ENCODE data around the gene C19orf25.
"Not testable (repeated sequence)": the region's sequence is repeated elsewhere in the genome, so short reads cannot be mapped to it uniquely, and the experiment has no call there.

The C19orf25 gene

DNA sequence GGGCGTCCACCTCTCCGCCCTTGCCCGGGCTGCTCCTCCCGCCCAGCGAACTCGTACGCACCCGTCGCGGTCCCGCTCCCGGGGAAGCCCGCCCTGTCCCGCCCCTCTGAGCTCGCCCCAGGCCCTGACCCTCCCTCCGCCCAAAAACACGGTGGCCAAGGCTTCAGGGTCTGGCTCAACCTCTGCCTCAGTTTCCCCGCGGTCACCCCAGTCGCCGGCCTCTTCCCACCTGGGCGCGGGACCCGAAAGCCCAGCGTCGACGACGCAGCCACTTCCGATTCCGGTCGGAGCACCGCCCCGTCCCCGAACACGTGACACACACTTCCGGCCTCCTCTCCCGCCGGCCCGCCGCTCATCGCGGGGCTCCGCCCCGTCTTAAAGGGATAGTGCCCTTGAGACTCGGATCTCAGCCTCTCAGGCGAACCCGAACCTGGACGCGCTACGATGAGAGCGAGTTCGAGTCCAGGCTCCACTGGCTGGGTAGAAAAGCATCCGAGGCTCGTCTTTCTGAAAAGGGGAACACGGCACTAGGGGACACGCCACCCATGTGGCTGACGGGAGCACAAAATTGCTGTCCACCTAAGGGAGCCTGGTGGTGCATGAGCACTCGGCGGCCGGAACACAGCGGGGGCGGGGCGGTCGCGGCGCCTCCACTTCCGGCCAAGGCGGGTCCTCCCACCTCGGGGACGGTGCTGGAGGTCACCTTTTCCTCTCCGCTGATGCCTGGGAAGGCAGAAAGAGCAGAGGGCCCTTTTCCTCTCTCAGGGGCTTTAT is at the start of gene C19orf25:
TSS of gene C19orf25 (minus strand) at position 282 of the 774 bp plus-strand sequence. CDS start 312 bp downstream, outside the sequence.
- peak; percentile 94 for DNase-seq (ENCODE audit: low read depth)

DNA sequence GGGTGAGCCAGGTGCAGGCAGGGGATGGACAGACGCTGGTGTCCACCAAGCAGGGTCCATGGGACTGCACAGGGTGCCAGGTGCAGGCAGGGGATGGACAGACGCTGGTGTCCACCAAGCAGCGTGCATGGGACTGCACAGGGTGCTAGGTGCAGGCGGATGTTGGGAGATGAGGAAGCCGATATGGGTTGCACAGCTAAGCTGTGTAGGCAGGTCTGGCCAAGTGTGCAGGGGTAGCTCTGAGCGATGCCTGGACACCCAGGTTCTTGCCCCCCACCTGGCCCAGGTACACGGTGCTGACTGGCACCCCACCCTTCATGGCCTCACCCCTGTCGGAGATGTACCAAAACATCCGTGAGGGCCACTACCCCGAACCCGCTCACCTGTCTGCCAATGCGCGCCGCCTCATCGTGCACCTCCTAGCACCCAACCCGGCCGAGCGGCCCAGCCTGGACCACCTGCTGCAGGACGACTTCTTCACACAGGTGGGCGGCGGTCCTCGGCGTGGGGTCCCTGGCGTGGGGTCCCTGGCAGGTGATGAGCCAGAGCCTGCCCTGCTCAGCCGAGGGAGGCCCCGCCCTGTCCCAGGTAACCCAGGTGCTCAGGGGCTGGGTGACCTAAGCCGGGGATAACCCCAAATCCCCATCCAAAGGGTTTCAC is 48.8 kb upstream of the C19orf25 start:
- DNase-seq (ENCODE audit: low read depth): no peak

DNA sequence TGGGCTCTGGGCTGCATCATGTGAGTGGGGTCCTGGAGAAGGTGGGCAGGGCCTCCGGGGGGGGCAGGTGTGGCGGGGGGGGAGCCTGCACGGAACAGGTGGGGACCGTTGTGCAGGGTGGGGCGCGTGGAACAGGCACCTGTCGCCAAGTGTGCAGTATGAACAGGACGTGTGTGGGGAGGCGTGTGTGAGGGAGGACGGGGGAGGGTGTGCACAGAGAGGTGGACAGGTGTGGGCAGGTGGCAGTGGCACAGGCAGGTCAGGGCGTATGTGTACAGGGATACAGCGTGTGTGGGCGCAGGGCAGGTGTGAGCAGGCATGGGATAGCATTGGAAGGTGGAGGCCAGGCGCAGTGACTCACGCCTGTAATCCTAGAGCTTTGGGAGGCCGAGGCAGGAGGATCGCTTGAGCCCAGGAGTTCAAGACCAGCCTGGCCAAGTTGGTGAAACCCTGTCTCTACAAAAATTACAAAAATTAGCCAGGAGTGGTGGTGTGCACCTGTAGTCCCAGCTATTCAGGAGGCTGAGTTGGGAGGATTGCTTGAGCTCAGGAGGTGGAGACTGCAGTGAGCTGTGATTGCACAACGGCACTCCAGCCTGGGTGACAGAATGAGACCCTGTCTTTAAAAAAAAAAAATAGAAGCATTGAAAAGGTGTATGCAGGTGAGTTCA is 48.1 kb upstream of the C19orf25 start:
- no peak for DNase-seq (ENCODE audit: low read depth)

DNA sequence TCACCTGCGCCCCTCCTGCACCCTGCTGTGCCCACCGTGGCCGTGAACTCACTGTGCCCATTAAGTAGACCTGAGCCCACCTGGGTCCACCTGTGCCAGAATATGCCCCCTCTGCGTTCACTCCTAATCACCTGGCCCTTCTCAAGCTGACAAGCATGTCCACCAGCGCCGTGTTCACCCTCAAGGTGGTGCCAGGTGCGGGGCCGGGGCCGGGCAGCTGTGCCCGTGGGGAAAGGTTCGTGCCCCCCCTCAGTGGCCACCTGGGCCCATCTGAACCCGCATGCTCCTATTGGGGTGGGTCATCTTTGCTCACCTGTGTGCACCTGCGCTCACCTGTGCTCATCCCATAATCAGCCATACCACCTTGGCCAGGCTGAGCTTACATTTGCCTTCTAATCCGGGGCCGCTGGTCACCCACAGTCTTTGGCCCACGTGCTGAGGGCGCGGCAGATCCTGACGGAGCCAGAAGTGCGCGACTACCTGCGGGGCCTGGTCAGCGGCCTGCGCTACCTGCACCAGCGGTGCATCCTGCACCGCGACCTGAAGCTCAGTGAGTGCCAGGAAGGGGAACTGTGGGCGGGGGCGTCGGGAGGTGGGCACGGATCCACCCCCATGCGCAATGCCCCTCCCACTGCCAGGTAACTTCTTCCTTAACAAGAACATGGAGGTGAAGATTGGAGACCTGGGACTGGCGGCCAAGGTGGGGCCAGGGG is 47.2 kb upstream of the C19orf25 start:
- no peak for DNase-seq (ENCODE audit: low read depth)

DNA sequence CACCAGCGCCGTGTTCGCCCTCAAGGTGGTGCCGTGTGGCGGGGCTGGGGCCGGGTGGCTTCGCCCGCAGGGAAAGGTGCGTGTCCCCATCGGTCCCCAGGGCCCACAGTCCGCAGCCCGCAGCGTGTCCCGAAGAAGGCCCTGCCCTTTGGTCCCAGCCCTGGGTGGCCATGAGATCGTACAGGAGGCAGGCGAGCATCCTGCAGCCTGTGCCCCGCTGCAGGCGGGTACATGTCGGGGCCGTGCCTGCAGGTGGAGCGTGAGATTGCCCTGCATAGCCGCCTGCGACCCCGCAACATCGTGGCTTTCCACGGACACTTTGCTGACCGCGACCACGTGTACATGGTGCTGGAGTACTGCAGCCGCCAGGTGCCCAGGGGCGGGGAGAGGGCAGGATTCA is 46.3 kb upstream of the C19orf25 start:
- DNase-seq (ENCODE audit: low read depth): no peak

DNA sequence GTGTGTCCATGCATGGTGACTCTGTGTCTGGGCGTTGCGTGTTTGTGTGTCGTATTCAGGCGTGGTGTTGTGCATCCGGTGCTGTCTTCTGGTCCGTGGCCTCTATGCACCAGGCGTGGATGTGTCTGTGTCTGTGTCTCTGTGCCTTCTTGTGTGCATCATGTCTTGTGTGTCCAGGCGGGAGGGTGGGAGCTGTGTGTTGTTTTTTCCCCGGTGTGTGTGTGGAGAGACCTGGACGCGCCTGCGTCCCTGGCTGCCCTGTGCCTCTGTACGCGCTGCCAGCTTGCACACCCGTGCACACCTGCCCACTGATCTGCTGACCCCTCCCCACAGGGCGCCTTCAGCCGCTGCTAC is 45.9 kb upstream of the C19orf25 start:
- no peak for DNase-seq (ENCODE audit: low read depth)

DNA sequence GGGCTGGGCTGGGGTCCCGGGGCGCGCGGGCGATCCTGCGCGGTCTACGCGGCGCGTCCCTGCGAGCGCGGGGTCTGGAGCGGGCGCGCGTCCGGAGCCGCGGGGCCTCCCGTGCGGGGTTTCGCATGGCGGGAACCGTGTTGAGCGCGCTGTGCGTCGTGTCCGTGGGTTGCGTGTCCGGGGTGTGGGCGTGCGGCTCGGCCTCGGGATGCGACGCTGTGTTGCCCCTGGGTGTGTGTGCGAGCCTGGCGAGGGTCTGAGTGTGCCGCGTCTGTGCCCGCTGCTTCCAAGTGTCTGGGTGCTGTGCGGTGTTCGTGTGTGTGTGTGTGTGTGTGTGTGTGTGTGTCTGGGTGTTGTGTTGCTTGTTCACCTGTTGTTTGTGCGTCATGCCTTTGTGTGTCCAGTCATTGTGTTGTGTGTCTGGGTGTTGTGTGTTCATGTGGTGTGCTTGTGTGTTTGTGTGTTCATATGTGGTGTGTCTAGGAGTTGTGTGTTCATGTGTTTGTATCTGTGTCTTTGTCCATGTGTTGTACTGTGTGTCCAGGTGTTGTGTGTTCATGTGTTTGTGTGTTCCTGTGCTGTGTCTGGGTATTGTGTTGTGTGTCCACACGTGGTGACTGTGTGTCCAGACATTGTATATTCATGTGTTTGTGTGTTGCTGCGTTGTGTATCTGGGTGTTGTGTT is 45.4 kb upstream of the C19orf25 start:
- no peak for DNase-seq (ENCODE audit: low read depth)

DNA sequence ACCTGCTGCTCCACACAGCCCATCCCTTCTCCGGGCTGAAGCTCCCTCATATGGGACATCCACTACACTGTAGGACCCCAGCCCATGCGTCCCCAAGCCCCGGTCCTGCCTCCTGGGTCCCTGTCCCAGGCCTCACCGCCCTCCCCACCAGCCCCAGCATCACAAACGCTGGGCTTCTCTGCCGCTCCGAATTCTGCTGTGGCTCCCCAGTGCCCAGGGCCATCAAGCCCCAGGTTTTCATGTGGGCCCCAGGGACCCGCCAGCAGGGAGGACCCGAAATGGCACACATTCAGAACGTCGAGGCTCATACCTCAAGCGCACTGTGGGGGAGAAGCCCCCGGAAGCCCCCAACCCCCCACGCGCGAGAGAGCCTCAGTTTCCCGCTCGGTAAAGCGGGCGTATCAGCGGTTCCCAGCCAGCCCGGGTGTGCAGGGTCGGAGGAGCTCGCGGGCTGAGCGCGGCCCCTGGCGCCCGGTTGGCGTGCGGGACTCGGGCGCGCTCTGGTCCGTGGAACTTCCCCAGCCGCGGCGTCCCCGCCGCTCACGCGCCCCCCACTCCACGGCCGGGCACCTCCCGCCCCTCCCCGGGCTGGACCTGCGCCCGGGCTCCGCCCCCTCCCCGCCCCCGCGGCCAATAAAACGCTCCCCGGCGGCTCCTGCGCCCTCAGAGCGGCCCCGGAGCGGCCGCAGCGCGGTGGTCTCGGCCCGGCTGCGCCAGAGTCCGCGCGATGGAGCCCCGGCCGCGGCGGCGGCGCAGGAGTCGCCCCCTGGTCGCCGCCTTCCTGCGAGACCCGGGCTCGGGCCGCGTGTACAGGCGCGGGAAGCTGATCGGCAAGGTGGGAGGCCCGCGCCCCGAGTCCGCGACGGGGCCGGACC is 44.6 kb upstream of the C19orf25 start, which contains the start of gene PLK5:
TSS of gene PLK5 (plus strand) at position 666 of the 875 bp plus-strand sequence. CDS start 2,920 bp downstream, outside the sequence.
- DNase-seq (ENCODE audit: low read depth): no peak

DNA sequence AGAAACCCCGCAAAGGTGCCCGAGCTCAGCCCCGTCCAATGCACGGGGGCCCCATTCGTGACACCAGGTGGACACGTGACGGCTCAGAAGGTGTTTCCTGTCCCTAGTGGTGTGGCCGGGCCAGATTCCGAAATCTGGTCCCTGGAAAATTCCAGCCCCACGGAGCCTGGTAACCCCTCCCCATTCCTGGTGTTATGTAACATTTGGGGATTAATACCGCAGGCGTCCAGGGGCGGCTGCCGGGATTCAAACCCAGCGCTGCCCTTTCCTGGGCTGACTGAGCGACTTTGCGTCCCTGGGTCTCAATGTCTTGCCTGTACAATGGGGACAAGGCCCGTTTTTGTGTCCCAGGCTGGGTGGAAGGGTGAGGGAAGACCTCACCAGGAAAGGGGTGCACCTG is 43.8 kb upstream of the C19orf25 start:
- DNase-seq (ENCODE audit: low read depth): no peak

DNA sequence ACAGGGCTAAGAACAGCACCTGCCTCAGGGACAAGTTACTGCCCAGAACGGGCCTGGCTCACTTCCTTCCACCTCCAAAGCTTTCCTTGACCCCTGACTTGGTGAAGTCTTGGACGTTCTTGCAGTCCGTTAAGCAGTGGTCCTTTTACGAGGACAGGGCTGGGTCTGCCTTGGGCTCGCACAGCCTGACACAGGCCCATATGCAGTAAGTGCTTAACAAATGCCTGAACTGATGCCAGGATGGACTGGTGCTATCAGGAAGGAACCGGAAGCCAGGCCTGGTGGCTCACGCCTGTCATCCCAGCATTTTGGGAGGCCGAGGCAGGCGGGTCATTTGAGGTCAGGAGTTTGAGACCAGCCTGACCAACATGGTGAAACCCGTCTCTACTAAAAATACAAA is 43.0 kb upstream of the C19orf25 start:
- DNase-seq (ENCODE audit: low read depth): no peak

DNA sequence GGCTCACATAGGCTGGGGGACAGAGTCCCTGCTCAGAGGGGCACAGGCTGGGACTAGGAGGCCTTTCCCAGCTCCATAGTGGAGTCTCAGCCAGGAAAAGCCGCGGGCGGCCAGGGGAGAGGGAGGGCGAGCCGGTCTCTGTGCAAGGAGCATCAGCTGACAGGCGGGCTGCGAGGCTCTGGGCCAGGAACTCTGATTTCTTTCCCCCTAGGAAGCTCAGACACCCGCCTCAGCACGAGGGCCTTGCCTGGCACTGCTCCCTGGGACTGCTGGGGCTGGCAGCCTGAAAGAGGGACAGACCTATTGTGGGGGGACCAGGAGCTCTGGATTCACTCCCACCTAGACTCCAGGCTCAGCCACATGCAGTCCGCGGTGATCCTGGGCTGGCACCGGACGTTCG is 42.6 kb upstream of the C19orf25 start:
- DNase-seq (ENCODE audit: low read depth): no peak

DNA sequence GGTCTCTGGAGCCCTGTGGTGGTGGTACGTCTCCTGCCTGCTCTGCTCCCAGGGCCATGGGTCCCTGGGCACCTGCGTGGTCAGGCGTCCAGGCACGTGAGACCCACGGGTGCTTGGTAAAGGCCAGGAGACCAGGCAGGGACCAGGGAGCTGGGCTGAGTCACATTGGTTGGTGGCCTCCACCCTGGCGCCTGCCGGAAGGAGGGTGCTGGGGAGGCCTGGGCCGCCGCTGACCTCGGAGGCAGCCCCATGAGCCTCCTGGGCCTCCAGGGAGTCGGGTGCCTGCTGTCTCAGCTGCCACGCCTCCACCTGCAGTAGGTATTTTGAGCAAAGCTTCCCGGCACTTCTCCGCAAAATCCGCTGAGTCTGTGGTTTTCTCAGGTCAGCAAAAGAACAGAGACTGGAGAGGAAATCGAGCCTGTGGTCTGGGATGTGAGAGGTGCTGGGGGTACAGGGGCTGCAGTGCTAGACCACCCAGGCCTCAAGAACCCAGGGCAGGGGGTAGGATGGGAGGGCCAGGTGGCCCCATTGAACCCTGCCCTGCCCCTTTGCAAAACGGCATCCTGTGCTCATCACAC is 41.3 kb upstream of the C19orf25 start:
- no peak for DNase-seq (ENCODE audit: low read depth)

DNA sequence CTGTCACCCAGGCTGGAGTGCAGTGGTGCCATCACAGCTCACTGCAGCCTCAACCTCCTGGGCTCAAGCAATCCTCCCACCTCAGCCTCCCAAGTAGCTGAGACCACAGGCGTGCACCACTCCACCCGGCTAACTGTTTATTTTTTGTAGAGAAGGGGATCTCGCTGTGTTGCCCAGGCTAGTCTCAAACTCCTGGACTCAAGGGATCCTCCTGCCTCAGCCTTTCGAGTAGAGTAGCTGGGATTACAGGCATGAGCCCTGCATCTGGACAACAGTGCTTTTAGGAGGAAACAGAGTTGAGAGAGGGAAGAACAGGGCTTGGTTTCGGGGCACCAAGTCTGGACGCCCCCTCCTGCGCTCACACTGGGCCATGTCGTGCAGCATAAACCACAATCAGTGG is 40.8 kb upstream of the C19orf25 start:
- not testable (repeated sequence) for DNase-seq (ENCODE audit: low read depth)

DNA sequence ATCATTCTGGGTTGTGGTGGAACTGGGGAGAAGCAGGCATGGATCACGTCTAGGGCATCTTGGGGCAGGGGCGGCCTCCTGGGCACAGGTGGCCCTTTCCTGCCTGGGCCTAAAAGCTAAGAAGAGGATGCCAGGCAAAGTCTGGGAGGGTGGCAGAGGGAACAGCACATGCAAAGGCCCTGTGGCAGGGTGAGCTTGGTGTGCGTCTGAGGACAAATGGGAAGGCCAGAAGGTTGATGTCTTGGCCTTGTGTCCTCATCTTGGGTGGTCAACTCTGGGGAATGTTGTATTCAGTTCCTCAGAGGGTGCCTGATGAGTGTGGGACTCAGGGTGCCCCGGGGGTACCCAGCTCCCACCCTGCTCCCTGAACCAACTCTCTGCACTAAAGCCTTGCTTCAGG is 39.5 kb upstream of the C19orf25 start:
- DNase-seq (ENCODE audit: low read depth): no peak

DNA sequence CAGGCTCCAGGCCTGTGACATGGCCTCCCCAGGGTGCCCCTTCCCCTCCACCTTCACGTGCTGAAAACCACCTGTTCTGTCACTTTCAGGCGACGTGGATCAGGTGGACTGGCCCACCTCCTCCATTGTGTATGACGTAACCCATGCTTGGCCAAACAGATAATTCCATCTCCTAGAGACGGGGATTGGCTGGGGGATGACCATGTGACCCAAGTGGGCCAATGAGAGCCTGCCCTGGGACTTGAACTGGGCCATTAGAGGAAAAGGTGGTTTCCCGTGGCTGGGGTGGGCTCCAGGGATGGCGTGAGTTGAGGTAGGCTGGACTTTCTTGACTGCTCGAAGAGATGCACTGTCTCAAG is 37.4 kb upstream of the C19orf25 start:
- no peak for DNase-seq (ENCODE audit: low read depth)

DNA sequence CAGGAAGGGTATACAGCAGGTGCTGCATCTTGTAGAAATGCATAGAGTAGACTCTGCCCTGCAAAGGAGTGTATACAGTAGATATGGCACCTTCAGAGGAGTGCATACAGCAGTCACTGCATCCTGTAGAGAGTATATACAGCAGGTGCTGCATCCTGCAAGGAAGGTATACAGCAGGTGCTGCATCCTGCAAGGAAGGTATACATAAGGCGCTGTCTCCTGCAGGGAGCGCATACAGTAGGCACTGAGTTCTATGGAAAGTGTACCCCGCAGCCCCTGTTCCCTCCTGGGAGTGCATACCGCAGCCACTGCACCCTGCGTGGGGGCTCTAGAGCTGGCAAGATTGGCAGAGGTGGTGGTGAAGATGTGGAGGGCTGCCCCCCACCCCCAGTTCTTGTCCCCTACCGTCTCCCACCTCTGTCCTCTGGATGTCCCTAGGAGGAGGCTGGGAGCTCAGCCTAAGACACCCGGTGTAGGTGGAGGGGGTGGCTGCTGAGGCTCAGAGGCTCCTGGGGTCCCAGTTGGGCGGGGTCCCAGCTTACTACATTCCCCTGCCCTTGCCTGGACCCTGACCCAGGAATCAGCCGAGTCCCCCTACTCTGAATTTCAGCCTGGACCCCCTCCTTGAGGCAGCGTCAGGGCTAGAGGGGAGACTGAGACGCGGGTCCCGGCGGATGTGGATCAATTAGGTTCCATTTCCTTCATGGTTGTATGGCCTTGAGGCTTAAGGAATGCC is 36.1 kb upstream of the C19orf25 start:
- no peak for DNase-seq (ENCODE audit: low read depth)

DNA sequence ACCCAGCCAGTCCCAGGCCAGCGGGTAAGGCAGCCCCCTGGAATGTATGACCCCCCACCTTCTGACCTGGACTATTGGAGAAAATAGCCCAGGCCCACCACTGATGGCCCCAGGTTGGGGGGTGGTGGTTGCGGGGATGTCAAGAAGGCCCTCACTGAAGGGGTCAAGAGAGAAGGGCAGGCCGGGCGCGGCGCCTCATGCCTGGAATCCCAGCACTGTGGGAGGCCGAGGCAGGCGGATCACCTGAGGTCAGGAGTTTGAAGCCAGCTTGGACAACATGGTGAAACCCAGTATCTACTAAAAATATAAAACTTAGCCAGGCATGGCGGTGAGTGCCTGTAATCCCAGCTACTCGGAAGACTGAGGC is 35.3 kb upstream of the C19orf25 start:
- DNase-seq (ENCODE audit: low read depth): no peak

DNA sequence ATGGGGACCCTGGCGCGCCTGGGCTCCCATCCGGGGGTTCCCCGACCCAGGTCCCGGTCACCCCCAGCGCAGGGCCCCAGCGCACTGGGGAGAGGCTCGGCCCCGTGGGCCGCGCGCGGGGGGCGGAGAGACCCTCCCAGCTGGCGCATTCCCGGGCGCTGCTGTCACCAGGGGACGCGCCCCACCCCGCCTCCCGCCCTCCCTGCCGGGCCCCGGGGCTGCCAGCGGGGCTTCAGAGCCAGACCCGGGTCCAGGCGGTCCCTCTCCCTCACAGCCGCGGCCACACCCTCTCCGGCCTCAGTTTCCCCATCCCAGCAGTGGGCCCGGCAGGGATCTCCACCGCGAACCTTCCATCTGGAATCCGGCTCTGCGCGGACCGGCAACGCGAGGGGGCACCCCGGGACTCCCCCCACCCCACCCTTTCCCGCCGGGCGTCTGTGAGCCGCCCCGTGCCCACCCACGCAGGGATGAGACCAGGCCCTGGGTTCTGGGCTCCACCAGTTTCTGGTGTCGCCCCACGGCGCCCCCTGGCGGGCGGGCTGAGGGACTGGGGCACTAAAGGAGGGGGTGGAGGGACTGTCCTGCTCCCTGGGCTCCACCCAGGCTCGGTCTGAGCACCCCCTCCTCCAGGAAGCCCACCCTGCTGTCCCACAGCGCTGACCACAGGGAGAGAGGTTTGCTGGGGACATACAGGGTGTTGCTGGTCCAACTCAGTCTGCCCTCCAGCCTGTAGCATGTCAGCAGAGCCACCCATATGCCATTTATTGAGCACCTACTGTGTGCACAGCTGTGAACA is 34.7 kb upstream of the C19orf25 start:
- DNase-seq (ENCODE audit: low read depth): peak; percentile 21

Data from iris pigment epithelial cell (primary cell).